Spleen (tissue), 11 donors: Measurements from ENCODE around the gene TBL1XR1. TPM values are rescaled to one million over a fixed set of nuclear protein-coding genes. Genes with fewer than 3 reads are reported as not detected.

Experiments
- DNase-seq: peaks from one replicate; pipeline ENCODE4 v3.0.0-alpha.2; 2020
- H3K27ac ChIP-seq, 8 donors: fragments of 200-600 bp; sonication (generic) in 7 of 8; 1 replicate in 4 of 8; 2 replicates in 4 of 8; pipeline versions ENCODE4 v1.5.0 to v1.8.0; 2016 to 2021; ENCODE audit warnings: inconsistent platforms in 4 of 8, mild to moderate bottlenecking in 4 of 8, moderate library complexity in 1 of 8
- H3K27me3 ChIP-seq, 7 donors: fragments of 200-600 bp; sonication (generic) in 6 of 7; replicated peaks in 1 of 7; 1 replicate in 4 of 7; 2 replicates in 3 of 7; pipeline versions ENCODE4 v1.5.0 to v1.8.0; 2016 to 2021; ENCODE audit warnings: inconsistent platforms in 3 of 7, mild to moderate bottlenecking in 1 of 7
- H3K36me3 ChIP-seq, 6 donors: fragments of 200-600 bp; sonication (generic) in 5 of 6; 1 replicate in 4 of 6; 2 replicates in 2 of 6; pipeline versions ENCODE4 v1.5.0 to v1.8.0; 2016 to 2021; ENCODE audit warnings: inconsistent platforms in 2 of 6
- H3K4me1 ChIP-seq, 6 donors: fragments of 200-600 bp; sonication (generic) in 5 of 6; 1 replicate in 3 of 6; 2 replicates in 3 of 6; pipeline versions ENCODE4 v1.5.0 to v1.8.0; 2016 to 2021; ENCODE audit warnings: inconsistent platforms in 3 of 6
- H3K4me3 ChIP-seq, 8 donors: fragments of 200-600 bp; sonication (generic) in 7 of 8; 1 replicate in 4 of 8; 2 replicates in 4 of 8; pipeline versions ENCODE4 v1.5.0 to v1.8.0; 2016 to 2021; ENCODE audit warnings: inconsistent platforms in 4 of 8, mild to moderate bottlenecking in 4 of 8, moderate library complexity in 2 of 8
- H3K9me3 ChIP-seq, 8 donors: fragments of 200-600 bp; sonication (generic) in 7 of 8; 1 replicate in 4 of 8; 2 replicates in 4 of 8; pipeline versions ENCODE4 v1.5.0 to v1.8.0; 2016 to 2021; ENCODE audit warnings: inconsistent platforms in 4 of 8
- POLR2A ChIP-seq, 3 donors: fragments of 450-650 bp; IDR thresholded peaks; one replicate each; pipeline ENCODE4 v1.5.1; 2017; ENCODE audit warnings: antibody characterized with exemption in 3 of 3, mild to moderate bottlenecking in 1 of 3
- POLR2AphosphoS5 ChIP-seq, 3 donors: sonication (generic); formaldehyde crosslinking; IDR thresholded peaks; one replicate each; pipeline ENCODE4 v1.5.1; 2017; ENCODE audit warnings: antibody characterized with exemption in 3 of 3
- WGBS, 5 donors: extraction: QIAGEN DNeasy Blood & Tissue Kit in 3 of 5; methylation state at CpG; one replicate each; pipeline versions ENCODE4 v1.1.5 to v1.1.7; 2013 to 2018; 5-methylcytosine and 5-hydroxymethylcytosine counted together
- intact Hi-C: fragments of 100-400 bp; cut with DNase I; formaldehyde crosslinking; loops from one replicate; pipeline ENCODE4 v1.15.0; 2023; ENCODE audit warnings: low total_unique reads
- polyA plus RNA-seq, 3 donors: library from polyadenylated mRNA; stranded (reverse); fragments of 200-250 nt; gene quantifications; one replicate each; pipeline ENCODE4 v1.2.1, GENCODE V29; 2013
- total RNA-seq, 7 donors: library from RNA; depleted of rRNA in 3 of 7; stranded (reverse); fragments of >200 nt in 3 of 7; fragmentation: NEBNext Ultra II Directional in 4 of 7; extraction: Animal tissue kit (Norgen Biotek cat#: 25700) in 4 of 7; gene quantifications; one replicate each; pipeline versions ENCODE4 v1.1.0 to v1.2.1, GENCODE V29; 2016 to 2021
- TF ChIP-seq, protein P1 (sequence below), 11 experiments: fragments of 200-600 bp in 7 of 11; fragments of 450-650 bp in 4 of 11; sonication (generic) in 4 of 11; IDR thresholded peaks in 8 of 11; conservative IDR thresholded peaks in 3 of 11; 1 replicate in 7 of 11; 2 replicates in 4 of 11; pipeline versions ENCODE4 v1.4.0 to v1.8.0; 2016 to 2021; ENCODE audit warnings: antibody characterized with exemption in 11 of 11, inconsistent platforms in 4 of 11, mild to moderate bottlenecking in 1 of 11
- donor health status: healthy with polysubstance abuse.
- donor health status: DM: no; HTN: no; CAD: no; lungs with moderate emphysema.
- donor health status: DM: no; HTN: no; CAD: no.
- donor health status: Bipolar disorder and iron deficiency.
- donor health status: healthy.
- donor health status: DM: no; HTN: no; CAD: no.
- donor health status: DM: yes; HTN: yes; CAD: no.

Gene TBL1XR1
- total and polyA plus RNA-seq, 10 donors = 32.4 to 168 (median 97.2) TPM

DNA sequence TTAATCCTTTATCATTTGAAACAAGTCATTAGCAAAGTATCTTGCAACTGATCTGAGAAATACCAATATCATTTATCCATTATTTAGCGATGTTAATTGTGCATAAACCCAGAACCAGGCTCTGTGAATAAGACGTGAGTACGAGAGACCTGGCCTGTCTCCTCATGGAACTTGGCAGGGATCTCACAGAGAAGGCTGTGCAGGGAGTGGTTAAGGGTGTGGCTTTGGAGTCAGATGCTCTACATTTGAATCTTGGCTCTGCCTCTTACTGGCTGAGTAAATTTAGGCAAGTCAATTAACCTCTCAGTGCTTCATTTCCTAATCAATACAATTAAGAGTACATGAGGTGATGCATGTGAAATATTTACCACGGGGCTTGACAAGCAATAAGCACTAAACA lies 39.9 kb upstream of the TBL1XR1 start:
- Histone ChIP-seq H3K36me3 (no peaks in the 10 kb centered on the region), H3K27me3 (no peaks in the 10 kb centered on the region), H3K4me1 (peaks cover 0 to 3% (median 0%) of the 10 kb centered on the region in 6 donors), H3K27ac (no peak overlapping the region), H3K9me3 (no peaks in the 10 kb centered on the region), H3K4me3 (no peak overlapping the region)
- intact Hi-C loops = no loop called here
- 91 to 99% (median 97%) methylated on average over 4 of the region's 4 CpGs for WGBS, 5 donors
- TF ChIP-seq, protein P1, sequence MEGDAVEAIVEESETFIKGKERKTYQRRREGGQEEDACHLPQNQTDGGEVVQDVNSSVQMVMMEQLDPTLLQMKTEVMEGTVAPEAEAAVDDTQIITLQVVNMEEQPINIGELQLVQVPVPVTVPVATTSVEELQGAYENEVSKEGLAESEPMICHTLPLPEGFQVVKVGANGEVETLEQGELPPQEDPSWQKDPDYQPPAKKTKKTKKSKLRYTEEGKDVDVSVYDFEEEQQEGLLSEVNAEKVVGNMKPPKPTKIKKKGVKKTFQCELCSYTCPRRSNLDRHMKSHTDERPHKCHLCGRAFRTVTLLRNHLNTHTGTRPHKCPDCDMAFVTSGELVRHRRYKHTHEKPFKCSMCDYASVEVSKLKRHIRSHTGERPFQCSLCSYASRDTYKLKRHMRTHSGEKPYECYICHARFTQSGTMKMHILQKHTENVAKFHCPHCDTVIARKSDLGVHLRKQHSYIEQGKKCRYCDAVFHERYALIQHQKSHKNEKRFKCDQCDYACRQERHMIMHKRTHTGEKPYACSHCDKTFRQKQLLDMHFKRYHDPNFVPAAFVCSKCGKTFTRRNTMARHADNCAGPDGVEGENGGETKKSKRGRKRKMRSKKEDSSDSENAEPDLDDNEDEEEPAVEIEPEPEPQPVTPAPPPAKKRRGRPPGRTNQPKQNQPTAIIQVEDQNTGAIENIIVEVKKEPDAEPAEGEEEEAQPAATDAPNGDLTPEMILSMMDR (IDR thresholded peaks at IDR 0.05 in 8 of 11, conservative IDR thresholded peaks at IDR 0.05 in 3 of 11) = no peak
- TF ChIP-seq POLR2A (IDR thresholded peaks at IDR 0.05) = no peak
- no peak for TF ChIP-seq POLR2AphosphoS5 (IDR thresholded peaks at IDR 0.05)
- DNase-seq = no peak

DNA sequence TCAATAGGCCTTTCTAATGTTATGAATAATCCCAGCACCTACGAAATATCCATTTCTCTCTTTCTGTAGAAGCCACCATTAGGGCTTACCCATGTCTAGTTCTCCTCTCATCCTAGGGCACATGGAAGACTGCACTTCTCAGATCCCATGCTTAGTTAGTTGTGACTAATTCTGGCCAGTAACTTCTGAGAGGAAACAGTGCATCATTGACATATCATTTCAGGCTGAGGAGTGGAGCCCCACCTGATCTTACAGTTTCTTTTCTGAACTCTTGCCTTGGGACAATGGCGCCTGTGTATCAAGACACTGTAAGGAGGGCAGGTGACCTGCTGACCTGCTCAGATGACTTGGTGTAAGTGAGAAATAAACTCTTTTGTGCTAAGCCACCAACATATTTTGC lies 39.4 kb upstream of the TBL1XR1 start:
- Histone ChIP-seq H3K27ac (no peak overlapping the region), H3K9me3 (no peaks in the 10 kb centered on the region), H3K4me1 (peaks cover 0 to 3% (median 0%) of the 10 kb centered on the region in 6 donors), H3K27me3 (no peaks in the 10 kb centered on the region), H3K4me3 (no peak overlapping the region), H3K36me3 (no peaks in the 10 kb centered on the region)
- DNase-seq = no peak
- TF ChIP-seq POLR2A (IDR thresholded peaks at IDR 0.05) (no peak), POLR2AphosphoS5 (IDR thresholded peaks at IDR 0.05) (no peak)
- TF ChIP-seq, protein P1 (IDR thresholded peaks at IDR 0.05 in 8 of 11, conservative IDR thresholded peaks at IDR 0.05 in 3 of 11) = no peak
- 80 to 95% (median 94%) methylated on average over 2 of the region's 2 CpGs for WGBS, 5 donors
- intact Hi-C loops = no loop called here

DNA sequence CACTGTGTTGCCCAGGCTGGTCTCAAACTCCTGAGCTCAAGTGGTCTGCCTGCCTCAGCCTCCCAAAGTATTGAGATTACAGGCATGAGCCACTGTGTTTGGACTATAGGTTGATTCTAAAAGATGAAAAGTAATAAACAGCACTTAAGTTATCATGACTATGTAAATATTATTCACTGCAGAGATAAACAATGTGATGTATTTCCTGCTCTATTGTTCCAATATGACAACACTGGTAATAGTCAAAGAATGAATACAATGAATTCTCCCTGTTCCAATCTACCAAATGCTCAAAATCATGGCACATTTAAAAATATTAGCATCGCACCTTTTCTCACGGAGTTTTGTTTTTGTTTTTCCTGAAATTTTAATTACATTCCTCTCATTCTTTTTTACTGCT lies 36.8 kb upstream of the TBL1XR1 start:
- TF ChIP-seq, protein P1 (IDR thresholded peaks at IDR 0.05 in 8 of 11, conservative IDR thresholded peaks at IDR 0.05 in 3 of 11) = no peak
- TF ChIP-seq POLR2A (IDR thresholded peaks at IDR 0.05) = no peak
- TF ChIP-seq POLR2AphosphoS5 (IDR thresholded peaks at IDR 0.05) = no peak
- Histone ChIP-seq H3K4me3 (no peak overlapping the region), H3K36me3 (no peaks in the 10 kb centered on the region), H3K4me1 (peaks cover 0 to 7% (median 0%) of the 10 kb centered on the region in 6 donors), H3K9me3 (no peaks in the 10 kb centered on the region), H3K27ac (no peak overlapping the region), H3K27me3 (no peaks in the 10 kb centered on the region)
- intact Hi-C loops = no loop called here
- 89 to 96% (median 90%) methylated on average over 2 of the region's 2 CpGs for WGBS, 5 donors
- no peak for DNase-seq

DNA sequence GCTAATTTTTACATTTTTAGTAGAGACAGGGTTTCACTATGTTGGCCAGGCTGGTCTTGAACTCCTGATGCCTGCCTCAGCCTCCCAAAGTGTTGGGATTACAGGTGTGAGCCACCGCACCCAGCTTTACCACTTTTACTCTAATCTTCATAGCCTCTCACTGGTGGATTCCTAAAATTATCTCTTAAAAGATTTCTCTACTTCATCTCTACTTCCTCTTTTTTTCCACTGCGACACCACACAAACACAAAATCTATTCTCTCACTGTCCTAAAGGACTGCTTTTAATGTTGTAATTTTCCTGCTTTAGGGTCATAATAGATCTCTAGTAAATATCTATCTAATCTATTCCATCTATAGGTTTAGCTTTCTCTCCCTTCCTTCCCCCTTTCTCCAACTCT lies 34.0 kb upstream of the TBL1XR1 start:
- Histone ChIP-seq H3K4me1 (peaks cover 0 to 4% (median 0%) of the 10 kb centered on the region in 6 donors), H3K27ac (no peak overlapping the region), H3K4me3 (no peak overlapping the region), H3K36me3 (no peaks in the 10 kb centered on the region), H3K27me3 (no peaks in the 10 kb centered on the region), H3K9me3 (peaks cover 0 to 2% (median 0%) of the 10 kb centered on the region in 8 donors)
- TF ChIP-seq, protein P1 (IDR thresholded peaks at IDR 0.05 in 8 of 11, conservative IDR thresholded peaks at IDR 0.05 in 3 of 11) = no peak
- TF ChIP-seq POLR2A (IDR thresholded peaks at IDR 0.05) (no peak), POLR2AphosphoS5 (IDR thresholded peaks at IDR 0.05) (no peak)
- intact Hi-C loops = no loop called here
- 45 to 68% (median 53%) methylated on average over 2 of the region's 2 CpGs for WGBS, 5 donors
- DNase-seq = no peak
